Skeletal muscle cell (primary cell): ENCODE measurements around the gene MLLT3.
A peak's percentile ranks its signal among the peaks of the same experiment; 100 is the strongest.

Experiments used
- DNase-seq: peaks from one replicate; pipeline ENCODE4 v3.0.0-alpha.2; 2010; ENCODE audit warnings: low read depth
- H3K4me3 ChIP-seq: 2 replicates; pipeline ENCODE4 v1.5.1; 2011; ENCODE audit warnings: low read depth, mild to moderate bottlenecking, control low read depth, low read length, moderate library complexity

Gene MLLT3

GRCh38 chr9:20330688-20331087, 291.6 kb downstream of the MLLT3 start:
- H3K4me3 ChIP-seq = no peak overlapping the region

DNA sequence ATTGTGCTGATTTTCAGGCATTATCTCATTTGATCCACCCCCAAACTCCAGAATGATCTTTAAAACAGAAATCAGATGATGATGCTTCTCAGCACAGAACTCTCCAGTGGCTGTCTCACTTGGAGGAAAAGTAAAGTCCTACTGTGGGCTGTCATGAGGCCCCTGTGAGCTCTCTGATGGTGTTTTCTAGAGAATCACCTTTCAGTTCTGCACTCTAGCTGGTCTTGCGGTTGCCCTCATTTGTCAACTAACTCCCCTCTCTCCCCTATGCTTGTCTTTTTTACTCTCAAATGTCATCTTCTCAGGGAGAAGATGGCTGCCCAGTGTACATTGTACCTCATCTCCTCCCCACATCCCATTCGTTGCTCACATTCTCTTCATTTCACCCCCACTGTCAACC, 295.8 kb downstream of the MLLT3 start:
- H3K4me3 ChIP-seq = no peak overlapping the region

More at GRCh38 chr9:20330688-20331087, 291.6 kb downstream of the MLLT3 start:
- DNase-seq = no peak

DNA sequence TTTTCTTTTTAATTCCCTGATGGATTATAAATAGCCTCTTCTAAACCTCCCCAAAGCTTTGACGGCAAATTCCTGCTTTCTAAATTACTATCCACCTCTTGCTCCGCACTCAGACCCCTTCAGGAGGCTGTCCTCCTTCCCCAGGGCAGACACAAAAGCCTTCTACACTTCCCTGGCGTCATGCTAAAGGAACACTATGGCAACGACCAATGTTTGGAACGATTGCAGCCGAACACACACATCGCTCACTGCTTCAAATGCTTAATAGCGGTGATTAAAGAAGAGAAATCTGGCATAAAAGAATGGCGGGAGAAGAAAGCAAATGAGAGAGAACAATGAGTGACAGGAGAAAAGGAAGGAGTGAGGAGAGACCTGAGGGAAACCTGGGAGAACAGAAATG, 297.3 kb downstream of the MLLT3 start:
- H3K4me3 ChIP-seq = no peak overlapping the region
- DNase-seq = no peak

More for the DNA sequence above, 295.8 kb downstream of the MLLT3 start:
- DNase-seq = no peak

DNA sequence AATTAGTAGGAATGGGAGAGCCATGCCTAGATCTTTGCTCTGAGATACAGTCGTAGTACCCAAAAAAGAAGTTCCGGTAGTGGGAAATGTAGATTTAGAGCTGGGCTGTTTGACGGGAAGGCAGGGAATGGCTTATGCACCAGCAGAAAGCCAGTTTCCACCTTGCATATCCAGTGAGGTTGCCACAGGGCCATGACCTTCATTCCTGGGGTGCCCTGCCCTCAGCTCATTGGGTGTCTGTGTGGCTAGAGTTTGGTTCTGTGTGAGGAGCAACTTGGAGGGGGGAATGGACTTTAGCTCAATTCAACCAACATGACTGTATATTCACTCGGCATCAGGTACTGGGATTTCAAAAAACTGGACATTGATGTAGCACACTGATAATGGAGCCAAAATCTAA, 300.1 kb downstream of the MLLT3 start:
- no peak for DNase-seq
- no peak overlapping the region for H3K4me3 ChIP-seq

DNA sequence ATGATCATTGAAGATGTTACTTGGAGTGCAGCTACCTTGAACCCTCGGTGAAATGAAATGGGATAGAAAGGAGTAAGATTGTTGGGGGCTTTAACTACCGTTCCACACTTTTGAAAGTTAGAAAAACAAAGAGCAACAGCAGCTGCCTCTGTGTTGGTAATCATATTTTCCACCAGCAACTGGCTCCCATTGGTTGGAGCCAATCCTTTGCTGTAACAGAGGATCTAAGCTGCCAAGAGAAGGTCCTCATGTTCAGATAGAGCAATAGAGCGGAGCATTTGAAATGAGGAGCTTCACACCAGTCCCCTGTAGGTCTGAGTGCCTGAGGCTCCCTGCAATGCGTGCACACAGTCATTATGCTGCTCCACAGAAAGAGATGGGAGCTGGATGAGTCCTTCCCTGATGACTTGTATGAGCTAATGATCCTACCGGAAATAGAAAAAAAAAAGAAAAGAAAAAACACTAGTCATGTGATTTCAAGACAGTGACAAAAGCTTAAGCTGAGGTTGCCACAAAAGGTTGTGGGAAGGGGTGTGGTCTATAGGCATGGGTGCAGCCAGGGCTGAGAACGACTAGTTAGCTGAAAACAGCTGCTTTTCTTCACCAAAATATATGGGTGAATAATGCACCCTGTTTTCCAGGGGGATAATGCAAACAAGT, 300.7 kb downstream of the MLLT3 start:
- no peak overlapping the region for H3K4me3 ChIP-seq
- DNase-seq = no peak

GRCh38 chr9:20320921-20321320, 301.4 kb downstream of the MLLT3 start:
- H3K4me3 ChIP-seq = no peak overlapping the region
- no peak for DNase-seq

DNA sequence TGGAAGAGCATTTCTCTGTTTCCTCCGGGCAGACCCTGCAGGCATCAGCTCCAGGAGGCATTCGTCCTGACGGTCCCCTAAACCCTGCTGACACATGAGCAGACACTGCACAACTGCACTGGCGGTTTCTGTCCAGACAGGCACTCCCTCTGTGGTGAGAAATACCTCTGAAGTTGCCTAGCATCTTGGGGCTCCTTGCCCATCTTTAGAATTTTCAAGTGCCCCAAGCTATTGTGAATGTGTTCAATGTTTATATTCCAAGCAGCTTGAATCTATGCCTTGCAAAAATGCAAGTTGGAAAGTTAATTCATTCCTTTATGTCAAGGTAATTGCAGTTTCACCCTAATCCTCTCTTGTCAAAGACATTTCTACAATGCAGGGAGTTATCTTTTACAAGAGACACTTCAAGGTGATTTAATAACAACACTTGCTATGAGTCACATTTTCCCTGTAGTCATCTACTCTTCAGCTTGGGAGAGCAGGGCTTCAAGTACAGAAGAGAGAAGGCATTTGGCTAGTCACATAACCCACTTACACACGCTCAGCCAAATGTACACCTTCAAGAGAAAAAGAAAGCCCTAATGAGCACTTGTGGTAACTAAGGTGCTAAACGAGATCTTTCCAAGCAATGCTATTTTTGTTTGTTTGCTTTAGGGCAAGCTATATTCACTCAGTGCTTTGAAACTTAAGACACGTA, 302.5 kb downstream of the MLLT3 start:
- peak; percentile 45 for DNase-seq
- no peak overlapping the region for H3K4me3 ChIP-seq

DNA sequence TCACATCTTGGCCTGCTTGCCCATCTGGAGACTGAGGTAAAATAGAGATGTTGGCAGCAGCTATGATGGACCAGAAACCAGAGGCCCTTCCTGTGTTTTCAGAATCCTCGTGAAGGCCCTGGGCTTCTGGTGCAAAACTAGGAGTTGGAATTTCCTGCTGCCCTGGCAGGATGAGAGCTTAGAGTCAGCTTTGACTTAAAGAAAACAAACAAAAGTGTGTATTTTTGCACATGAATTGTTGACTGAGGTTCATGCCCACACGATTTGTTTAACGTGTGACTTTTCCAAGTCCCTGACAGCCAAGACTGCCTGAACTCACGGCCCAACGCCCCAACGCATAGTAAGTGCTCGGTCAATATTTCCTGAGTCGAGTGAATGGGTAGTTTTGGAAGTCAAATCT, 303.1 kb downstream of the MLLT3 start:
- no peak for DNase-seq
- H3K4me3 ChIP-seq = no peak overlapping the region

GRCh38 chr9:20317701-20318100, 304.6 kb downstream of the MLLT3 start:
- DNase-seq = no peak
- H3K4me3 ChIP-seq = no peak overlapping the region

- no peak for DNase-seq
- no peak overlapping the region for H3K4me3 ChIP-seq
Measured at GRCh38 chr9:20316372-20316771, 305.9 kb downstream of the MLLT3 start.

- no peak overlapping the region for H3K4me3 ChIP-seq
Measured at GRCh38 chr9:20315677-20316076, 306.6 kb downstream of the MLLT3 start.

DNA sequence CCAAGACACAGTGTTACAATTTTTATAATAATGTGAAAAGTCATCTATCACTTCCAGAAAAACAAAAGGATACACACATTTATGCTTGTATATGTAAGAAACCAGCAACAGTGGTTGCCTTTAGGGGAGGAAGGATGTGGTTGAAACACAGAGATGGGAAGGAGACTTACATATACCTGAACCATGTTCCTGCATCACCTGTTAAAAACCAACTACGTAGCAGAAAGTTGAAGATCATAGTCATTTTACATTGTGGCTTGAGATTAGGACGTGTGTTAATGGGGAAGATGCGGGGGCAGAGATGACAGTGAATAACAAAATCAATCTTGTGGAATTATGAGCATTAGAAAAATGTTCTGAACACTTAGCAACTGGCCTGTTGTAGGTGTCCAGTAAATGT, 307.3 kb downstream of the MLLT3 start:
- DNase-seq = no peak
- no peak overlapping the region for H3K4me3 ChIP-seq

More at GRCh38 chr9:20315677-20316076, 306.6 kb downstream of the MLLT3 start:
- DNase-seq = peak; percentile 41

DNA sequence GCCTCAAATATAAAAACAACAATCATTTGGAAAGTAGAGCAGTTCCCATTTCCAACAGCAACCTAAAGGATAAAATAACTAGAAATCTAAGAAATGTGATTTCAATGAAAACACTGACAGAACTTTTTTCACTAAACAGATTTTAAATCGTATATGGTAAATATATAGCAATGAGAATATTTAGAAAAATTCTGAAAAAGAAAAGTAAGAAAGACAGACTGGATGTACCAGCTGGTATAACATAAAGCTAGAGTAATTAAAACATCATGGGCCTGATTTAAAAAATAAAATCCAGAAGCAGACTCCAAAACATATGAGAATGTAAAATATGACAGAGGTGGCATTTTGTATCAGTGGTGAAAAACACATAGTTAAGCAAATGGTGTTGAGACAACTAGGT, 308.9 kb downstream of the MLLT3 start:
- no peak overlapping the region for H3K4me3 ChIP-seq
- no peak for DNase-seq

- DNase-seq = no peak
Measured at GRCh38 chr9:20312732-20313131, 309.6 kb downstream of the MLLT3 start.

DNA sequence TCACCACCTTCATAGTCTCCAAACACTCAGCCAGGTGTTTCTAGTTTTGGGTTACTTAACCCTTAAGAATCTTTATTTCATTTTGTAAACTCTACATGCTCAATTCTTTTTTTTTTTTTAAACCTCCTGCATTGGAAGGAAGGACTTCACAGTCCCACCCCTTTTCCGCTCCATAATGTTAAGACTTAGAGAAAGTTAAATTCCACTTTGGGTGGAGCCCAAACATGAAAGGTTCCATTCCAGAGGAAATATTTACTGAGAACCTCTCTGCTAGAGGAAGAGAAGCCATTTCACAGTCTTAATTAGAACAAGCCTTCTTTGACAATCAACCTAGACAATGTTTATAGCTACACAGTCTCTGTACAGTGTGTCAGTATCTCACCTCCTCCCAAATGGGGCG, 312.3 kb downstream of the MLLT3 start:
- DNase-seq = no peak
- no peak overlapping the region for H3K4me3 ChIP-seq

More at GRCh38 chr9:20312732-20313131, 309.6 kb downstream of the MLLT3 start:
- H3K4me3 ChIP-seq = no peak overlapping the region

GRCh38 chr9:20309124-20309523, 313.2 kb downstream of the MLLT3 start:
- no peak for DNase-seq
- no peak overlapping the region for H3K4me3 ChIP-seq

- no peak overlapping the region for H3K4me3 ChIP-seq
- no peak for DNase-seq
Measured at GRCh38 chr9:20307621-20308020, 314.7 kb downstream of the MLLT3 start.

DNA sequence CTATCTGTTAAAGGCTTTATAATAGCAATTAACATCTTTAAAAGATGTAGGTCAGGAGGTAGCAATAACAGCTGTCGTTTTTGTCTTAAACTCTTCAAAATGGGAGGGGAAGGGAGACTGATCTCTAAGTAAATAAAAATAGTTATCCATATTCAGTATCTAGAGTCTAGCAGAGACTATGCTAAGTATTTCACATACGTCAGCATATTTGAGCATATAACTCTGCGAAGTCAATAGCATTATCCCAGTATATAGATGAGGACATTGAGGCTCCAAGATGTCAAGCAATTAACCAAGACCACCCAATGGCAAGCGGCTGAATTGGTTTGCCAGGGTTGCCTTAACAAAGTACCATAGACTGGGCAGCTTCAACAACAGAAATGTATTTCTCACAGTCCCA, 316.8 kb downstream of the MLLT3 start:
- H3K4me3 ChIP-seq = no peak overlapping the region
- no peak for DNase-seq

DNA sequence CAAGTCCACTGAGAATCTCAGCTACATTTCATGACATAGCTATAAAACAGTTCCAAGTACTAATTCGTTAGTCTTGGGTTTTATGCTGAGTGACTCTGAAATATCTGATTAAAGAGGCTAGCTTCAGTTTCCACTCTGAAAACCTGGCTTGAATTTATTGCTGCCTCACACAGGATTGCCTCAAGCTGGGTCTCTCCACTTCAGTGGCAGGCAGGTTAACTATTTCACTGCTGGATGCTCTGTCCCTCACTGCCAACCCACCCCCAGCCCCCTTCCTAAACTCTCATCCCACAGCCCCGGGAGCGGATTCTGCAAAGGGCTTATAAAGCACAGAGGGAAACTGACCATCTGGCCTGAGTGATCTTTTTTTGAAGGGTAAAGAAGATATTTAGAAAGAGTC, 318.3 kb downstream of the MLLT3 start:
- H3K4me3 ChIP-seq = no peak overlapping the region
- no peak for DNase-seq

DNA sequence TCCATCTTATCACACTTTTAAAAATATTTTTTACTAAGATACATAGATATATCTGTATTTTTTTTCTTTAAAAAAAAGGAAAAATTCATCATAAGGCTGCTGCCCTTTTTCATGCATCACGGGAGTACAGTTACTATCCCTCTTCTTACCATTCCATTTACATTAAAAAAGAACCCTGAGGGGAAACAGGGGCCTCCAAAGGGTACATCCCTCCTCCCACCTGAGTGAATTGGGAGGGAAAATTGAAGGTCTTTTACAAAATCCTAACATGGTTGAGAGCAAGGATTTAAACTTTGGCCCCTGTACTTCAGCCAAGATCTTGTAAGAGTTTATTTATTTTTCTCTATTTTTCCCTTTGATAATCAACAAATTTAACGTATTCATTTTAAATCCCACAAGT, 319.2 kb downstream of the MLLT3 start:
- H3K4me3 ChIP-seq = no peak overlapping the region
- DNase-seq = no peak

- H3K4me3 ChIP-seq = no peak overlapping the region
- DNase-seq = no peak
Measured at GRCh38 chr9:20302197-20302596, 320.1 kb downstream of the MLLT3 start.
